ENCODE results near the gene SEZ6L.

GRCh38 chr22:26357813-26358212 lies 188.6 kb downstream of the SEZ6L start:
- TF ChIP-seq CTCF (conservative IDR thresholded peaks at IDR 0.05; ENCODE audit: low read length), result no peak
- TF ChIP-seq EZH2phosphoT487 (IDR thresholded peaks at IDR 0.05; ENCODE audit: borderline replicate concordance), result no peak

All from Loucy (cell line).